Activated CD4-positive, alpha-beta T cell treated with anti-CD3 and anti-CD28 coated beads for 4 hours (primary cell): ENCODE measurements around the gene CRYAA.
"Not testable (repeated sequence)": the region's sequence is repeated elsewhere in the genome, so short reads cannot be mapped to it uniquely, and the experiment has no call there.

ENCODE experiments used
- DNase-seq, 2 donors: peaks; one replicate each; pipeline ENCODE4 v3.0.0-alpha.2; 2020

CRYAA gene, protein sequence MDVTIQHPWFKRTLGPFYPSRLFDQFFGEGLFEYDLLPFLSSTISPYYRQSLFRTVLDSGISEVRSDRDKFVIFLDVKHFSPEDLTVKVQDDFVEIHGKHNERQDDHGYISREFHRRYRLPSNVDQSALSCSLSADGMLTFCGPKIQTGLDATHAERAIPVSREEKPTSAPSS

DNA sequence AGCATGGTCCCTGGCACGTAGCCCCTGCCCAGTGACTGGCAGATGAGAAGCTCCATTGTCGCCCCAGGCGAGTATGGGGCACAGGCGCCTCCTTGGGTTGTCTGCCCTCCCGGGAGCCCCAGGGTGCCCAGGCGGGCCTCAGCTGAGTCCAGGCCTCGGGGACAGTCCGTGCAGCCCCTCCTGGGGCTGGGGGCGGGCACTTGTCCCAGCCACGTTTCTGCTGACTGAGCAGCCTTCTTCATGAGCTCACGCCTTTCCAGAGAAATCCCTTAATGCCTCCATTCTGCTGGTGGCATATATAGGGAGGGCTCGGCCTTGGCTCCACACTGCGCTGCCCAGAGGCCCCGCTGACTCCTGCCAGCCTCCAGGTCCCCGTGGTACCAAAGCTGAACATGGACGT lies at the start of gene CRYAA:
TSS of gene CRYAA (plus strand) at position 301 of the 400 bp plus-strand sequence. CDS start at position 393, 92 bp downstream.
- not testable (repeated sequence) for DNase-seq

DNA sequence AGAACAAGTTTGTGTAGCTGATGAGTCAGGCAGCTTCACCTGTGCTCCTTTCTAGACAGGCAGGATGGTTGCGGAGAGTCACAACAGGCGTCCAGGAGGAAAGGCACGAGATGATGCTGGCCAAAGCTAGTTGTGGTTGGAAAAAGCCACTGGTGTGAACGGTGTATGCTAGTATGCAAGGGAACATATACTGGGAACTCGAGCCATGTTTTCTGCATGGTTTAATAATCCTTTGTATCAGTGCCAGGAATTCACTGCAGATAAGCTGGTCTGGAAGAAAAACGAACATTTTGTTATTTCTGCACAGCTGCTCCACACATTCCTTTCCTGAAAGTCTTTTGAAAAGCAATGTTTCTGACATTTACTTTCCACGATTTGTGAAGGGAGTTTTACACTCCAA lies 38.7 kb upstream of the CRYAA start:
- not testable (repeated sequence) for DNase-seq

DNA sequence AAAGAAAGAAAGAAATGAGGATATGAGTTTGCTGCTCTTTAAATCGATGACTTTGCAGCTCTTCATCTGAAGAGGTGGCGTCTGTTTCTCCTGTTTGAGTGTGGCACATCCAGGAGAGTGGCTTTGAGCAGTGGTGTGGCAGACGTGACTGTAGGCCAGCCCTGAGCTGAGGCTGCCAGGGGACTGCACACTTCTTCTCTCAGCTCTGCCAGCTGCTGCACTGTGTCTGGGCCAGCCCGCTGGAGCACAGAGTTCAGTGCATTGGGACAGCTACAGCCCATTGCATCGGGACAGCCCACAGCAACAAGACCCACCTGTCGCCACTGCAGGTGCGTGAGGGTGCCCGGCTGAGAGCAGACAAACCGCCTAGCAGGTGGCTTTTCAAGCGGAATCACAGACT lies 34.3 kb upstream of the CRYAA start:
- not testable (repeated sequence) for DNase-seq

DNA sequence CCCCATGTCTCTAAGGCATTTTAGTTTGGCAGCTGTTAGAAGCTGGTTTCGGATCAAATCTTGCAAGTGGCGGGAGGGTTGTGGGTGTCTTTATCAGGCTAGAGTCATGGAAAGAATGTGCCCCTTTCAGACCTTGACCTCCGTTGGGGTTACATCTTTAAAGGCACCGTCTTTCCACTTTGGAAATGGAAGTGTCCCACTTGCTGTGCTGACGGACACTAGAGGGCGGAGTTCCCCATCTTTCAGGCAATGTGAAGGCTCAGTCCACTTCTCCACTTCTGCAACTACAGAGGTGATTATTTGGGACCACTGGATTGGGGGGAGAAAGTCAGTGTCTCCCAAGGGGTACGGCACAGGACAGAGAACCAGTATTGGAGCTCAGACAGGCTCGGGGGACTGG lies 29.9 kb upstream of the CRYAA start:
- not testable (repeated sequence) for DNase-seq

DNA sequence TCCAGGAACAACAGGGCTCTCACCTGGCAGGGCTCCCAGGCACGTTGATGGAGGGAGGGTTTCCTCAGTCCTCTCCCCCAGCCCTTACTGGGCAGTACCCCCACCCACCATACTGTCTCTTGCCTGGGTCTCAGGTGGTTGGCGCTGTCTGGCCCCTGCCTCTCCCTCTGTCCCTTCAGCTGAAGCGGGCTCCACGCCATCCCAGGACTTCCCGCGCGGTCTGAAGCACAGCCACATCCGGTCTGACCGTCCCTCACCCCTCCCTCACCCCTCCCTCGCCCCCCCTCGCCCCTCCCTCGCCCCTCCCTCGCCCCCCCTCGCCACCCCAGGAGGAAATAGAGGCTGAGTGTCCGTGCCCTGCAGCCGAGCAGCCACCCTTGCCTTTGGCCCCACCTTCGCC lies 27.4 kb upstream of the CRYAA start:
- DNase-seq: not testable (repeated sequence)

DNA sequence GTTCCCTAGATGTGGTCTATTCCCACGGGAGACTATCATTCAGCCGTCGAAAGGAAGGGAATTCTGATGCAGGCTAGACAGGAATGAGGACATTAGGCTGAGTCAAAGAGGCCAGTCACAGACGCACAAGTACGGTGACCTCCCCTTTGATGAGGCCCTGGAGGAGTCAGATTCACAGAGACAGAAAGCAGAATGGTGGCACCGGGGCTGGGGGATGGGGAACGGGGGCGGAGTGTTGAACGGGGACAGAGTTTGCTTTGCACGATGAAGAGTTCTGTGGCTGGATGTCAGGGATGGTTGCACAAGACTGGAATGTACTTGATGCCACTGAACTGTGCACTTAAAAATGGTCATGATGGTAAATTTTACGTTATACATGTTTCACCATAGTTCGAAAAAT lies 22.2 kb upstream of the CRYAA start:
- DNase-seq: not testable (repeated sequence)

DNA sequence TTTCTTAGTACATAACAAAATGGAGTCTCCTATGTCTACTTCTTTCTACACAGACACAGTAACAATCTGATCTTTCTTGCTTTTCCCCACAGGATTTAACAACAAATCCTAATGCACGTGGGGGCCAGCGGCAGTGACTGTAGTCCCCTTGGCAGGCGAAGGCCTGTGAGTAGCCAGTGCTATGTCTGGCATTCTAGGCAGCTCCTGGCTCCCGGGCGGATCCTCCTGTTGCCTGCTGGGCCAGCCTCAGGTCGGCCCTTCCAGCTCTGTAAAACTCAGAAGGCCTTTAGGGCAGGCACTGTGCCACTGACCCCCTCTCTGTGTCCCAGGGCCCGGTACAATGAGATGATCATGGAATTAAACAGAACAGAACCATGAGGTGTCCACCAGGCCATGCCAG lies 20.8 kb upstream of the CRYAA start:
- not testable (repeated sequence) for DNase-seq

DNA sequence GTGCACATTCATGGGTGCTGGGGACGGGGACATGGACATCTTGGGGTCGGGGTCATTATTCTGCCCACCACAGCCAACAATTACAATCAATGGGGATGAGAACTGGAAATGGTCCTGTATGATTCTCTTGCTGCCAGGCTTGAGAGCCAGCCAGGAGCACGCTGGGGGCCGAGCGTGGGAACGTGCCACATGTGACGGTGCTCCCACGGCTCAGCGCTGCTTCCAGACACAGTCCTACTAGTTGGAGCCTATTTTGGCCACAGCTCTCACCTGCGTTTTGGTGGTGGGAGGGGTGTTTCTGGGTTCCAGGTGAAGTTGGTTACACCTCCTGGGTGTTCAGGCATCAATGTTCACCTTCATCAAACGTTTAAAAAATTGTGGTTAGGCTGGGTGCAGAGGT lies 19.5 kb upstream of the CRYAA start:
- DNase-seq: not testable (repeated sequence)

DNA sequence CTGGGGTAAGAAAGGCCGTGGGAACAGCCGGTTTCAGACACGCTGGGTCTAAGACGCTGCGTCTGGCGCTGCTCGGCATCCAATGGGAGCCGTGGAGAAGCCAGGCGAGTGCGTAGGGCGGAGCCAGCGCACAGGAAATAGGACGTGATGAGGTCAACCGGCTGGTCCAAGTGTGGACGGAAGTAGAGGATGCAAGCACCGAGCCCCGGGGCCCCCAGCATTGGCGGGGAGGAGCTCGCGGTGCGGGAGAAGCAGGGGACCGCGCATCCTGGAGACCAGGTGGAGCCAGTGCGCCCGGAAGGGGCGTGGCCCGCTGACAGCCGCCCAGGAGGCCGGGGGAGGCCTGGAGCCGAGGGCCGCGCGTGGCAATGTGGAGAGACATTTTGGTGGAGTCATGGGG lies 15.2 kb upstream of the CRYAA start:
- not testable (repeated sequence) for DNase-seq

DNA sequence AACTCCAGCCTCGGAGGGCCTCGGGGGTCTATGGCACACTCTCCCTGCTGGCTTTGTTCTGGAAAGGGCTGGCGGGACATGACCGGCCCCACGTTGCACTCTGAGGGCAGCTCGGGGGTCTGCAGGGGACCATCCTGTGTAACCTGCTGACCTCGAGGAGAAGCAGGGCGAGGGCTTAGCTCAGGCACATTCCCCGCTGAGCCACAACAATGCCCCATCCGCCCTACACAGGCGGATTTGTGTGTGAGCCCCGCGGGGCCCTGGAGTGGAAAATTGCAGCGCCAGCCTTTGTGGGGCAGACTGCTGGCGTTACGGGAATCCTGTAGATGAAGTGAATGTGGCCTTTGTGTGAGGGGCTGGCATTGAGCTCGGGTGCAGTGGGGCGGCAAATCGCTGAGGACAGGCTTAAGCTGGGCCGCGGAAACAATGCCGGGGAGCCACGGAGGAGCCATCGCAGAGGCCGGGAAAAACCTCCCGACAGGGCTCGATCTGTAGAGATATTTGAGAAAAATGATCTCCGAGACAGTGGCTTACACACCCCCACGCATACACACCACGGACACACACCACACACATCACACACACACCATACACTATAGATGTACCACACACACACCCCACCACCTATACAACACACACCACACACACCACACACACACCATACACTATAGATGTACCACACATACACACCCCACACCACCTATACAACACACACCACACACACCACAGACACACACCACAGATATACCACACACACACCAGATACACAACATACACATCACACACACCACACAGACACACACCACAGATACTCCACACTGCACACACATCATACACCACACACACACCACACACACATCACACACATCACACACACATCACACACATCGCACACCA lies 9.3 kb upstream of the CRYAA start:
- not testable (repeated sequence) for DNase-seq

DNA sequence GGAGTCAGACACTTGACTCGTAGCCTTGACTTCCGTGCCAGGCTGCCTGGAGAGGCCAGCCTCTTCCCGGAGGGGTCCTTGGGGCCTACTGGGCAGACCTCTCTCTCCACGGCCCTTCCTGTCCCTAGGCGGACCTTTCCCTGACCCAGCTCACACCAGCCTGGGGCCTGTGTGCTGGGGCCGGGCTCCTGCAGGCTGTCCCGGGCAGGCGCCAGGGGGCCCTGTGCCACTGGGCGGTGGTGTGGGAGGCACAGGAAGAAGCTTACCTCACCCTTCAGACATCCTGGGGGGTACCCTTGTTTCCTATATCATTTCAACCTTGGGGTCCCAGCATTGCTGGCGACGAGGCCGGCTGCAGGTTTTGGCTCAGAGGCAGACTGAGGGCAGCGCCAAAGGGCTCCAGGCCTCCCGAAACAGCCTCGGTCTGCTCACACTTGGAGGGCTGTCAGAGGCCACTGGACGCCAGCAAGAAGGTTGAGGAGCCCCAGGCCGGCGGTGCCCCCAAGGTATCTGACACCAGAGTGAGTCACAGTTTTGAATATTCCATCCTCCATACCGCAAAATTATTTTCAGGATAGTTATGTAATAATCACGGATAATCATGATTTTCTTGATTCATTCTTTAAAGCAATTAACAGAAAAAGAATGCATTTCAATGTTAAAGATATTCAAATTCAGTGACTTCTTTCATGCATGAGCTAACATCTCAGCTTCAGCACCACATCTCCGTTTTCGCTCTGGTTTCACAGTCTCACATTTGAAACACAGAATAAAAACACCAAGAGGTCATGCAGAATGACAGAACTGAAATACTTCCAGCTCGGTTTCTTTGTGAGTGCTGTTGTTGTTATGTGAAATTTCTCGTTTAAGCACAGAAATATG lies 6.7 kb upstream of the CRYAA start:
- DNase-seq: not testable (repeated sequence)

DNA sequence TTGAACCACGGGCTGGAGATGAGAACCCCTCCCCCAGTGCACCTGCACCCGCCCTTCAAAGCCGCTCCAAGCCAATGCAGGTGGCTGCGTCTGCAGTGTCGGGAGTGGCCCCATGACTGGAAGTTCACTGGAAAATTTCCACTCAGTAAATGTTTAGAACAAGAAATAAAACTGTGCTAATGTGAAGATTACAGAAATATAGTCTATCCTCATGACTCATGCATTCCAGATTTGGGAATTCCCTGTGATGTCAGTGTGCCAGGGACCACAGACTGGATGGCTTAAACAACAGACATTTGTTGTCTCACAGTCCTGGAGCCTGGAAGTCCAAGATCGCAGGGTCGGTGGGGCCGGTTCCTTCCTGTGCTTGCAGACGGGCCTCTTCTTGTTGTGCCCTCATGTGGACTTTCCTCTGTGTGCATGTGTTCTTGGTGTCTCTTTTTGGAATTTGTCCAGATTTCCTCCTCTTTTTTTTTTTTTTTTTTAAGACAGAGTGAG lies 6.1 kb upstream of the CRYAA start:
- DNase-seq: not testable (repeated sequence)

DNA sequence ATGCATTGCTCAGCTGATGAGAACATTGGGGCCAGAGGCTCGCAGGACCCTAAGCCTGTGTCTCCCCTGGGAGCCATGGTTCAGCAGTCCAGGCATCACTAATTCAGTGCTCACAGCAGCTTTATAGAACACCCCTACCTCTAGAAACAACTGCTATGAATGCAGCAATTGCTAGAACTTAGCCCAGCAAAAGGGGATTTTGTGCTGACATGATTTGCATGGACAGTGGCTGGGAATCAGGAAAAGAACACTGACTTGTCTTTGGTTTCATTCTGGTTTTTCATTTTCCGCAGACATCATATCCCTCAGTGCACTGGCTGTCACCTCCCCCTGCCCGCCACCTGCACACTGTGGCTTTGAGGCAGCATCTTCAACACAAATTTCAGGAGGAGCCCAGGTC lies 4.0 kb upstream of the CRYAA start:
- not testable (repeated sequence) for DNase-seq

DNA sequence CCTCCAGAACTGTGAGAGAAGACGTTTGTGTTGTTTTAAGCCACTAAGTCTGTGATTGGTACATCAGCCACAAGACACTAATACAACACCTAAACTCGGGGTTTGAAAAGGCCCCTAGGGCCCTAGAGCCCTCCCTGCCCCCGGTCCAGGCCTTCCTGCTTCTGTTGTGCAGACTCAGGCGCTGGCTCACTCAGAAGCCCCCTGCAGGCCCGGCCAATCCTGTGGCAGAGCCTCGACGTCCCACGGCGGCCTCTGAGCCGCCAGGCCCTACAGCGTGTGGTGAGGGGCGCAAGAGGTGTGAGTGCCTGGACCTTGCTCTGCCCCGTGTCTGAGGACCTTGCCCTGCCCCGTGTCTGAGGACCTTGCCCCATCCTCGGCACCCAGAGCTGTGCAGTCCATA lies 3.1 kb upstream of the CRYAA start:
- not testable (repeated sequence) for DNase-seq

DNA sequence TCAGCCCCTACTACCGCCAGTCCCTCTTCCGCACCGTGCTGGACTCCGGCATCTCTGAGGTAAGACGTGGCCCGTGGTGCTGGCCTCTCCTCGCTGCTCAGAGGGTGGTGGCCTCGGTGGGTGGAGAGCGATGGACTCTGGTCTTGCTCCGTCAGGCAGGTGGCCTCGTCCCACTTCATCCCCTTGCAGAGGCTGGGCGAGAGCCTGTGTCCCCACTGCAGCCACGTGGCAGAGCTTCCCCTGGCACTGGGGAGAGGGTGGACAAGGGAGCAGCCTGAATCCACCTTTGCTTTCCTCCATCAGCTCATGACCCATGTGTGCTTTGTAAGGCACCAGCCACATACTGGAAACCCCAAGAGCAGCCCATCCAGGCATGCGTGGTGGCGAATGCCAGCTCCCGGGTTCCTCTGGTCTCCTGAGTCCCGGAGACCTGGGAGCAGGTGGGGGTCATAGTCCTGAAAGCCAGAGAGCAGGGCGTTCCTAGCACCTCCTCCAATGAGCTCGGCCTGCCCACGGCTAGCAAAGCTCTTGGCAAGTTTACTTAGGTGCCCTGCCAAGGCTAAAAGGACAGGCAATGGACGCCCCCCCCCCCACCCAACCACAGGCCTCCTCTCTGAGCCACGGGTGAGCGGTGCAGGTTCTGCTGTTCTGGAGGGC lies 550 bp downstream of the CRYAA start:
- not testable (repeated sequence) for DNase-seq

DNA sequence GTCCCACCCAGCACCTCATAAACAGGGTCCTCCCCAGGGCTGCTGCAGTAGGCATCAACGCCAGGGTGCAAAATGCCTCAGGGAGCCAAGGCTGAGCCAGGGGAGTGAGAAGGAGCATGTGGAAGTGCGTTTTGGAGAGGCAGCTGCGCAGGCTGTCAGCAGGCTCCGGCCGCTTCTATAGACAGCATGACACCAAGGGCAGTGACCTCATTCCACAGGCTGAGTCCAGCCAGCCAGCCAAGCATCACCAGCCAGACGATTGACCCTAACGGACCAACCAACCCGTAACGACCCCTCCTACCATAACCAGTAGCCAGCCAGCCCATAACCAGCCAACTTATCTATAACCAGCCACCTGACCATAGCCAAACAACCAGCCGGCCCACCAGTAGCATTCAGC lies 1.1 kb downstream of the CRYAA start:
- DNase-seq: not testable (repeated sequence)

DNA sequence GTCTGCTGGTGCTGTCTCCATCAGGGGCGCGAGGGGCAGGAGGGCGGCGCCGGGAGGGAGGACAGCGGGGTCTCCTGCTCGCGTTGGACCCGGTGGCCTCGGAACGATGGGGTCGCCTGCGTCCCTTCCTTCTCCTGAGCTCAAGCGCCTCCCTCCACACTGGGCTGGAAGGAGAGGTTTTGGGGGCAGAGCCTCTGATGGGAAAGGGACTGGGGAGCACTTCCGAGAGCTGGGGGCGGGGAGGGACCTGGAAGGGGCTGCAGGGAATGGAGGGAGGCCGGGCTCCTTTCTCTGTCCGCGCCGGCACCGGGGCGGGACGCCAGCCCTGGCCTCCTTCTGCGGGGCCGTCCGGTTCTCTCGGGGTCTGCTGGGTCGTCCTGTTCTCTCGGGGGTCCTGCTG lies 4.0 kb downstream of the CRYAA start:
- DNase-seq: not testable (repeated sequence)

DNA sequence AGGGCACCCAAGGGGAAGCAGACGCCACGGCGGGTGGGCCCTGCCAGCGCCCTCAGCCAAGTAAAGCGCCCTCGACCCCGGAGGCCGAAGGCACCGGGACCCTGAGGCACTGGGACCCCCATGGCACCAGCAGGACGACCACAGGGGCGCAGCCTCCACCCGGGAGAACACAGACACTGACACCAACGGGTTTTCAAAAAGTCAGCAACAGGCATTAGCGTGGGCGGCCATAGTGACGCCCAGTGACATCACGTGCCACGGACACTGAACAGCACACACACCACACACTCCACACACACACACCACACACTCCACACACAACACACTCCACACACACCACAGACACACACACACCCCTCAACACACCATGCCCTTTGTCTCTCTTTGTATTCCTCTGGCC lies 4.6 kb downstream of the CRYAA start:
- not testable (repeated sequence) for DNase-seq

DNA sequence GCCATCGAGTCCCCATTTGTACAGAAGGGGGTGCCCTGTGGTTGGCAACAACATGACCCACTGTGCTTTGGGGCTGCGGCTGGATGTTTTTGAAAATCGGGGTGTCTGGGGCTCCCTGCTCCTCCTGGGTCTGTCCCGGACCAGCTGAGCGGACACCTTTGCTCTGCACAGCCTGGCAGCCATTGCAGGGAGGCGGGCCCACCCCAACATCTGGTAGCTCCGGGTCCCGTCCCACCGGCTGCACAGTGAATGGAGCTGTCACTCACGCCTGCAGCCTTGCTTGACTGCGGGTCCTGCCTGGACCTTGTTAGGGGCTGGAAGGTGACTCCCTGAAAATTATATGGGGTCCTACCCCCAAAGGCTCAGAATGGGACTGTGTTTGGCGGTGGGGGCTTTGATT lies 5.1 kb downstream of the CRYAA start:
- not testable (repeated sequence) for DNase-seq

DNA sequence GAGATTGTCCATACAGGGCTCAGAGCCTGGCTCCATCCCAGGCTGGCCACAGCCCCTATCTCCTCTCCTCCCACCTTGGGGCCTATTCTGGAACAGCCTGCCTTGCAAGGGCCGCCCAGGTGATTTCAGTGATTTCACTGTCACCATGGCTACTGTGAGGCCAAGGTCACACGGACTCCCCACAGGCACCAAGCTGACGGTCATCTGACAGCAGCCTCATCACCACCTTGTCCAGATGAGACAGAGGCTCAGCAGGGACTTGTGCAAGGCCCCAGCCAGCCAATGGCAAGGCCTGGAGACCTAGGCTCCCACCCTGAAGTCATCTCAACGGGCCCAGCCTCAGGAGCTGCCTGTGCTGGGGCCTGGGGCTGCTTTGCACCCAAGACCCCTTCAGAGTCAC lies 6.2 kb downstream of the CRYAA start:
- DNase-seq: not testable (repeated sequence)

DNA sequence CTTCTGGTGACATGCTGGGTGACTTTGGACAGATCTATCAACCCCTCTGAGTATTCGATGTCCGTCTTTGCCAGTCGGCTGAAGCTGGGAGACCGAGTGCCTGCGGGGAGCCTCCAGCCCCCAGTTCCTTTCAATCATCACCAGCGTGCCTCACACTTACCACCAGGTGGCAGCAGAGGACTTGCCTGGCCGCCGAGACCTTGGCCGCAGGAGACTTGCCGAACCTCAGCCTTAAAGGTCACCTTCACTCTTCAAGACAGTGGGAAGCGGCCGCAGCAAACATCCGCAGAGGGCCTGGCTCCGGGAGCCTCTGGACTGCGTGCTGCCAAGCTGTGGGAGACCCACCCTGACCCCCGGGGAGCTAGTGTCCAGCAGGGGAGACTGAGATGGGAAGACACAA lies 7.8 kb downstream of the CRYAA start:
- not testable (repeated sequence) for DNase-seq
